ENCODE results near the gene MSANTD2. TPM values are rescaled to one million over a fixed set of nuclear protein-coding genes. Genes with fewer than 3 reads are reported as not detected.
A peak's percentile ranks its signal among the peaks of the same experiment; 100 is the strongest.

Gene MSANTD2
- total RNA-seq, 8 experiments from 2014 or later: 9.8 to 53.9 (median 14.8) TPM

GRCh38 chr11:124748100-124748418 lies 52.1 kb downstream of the MSANTD2 start:
- no peak overlapping the region for H3K27ac ChIP-seq
- peaks cover 0 to 15% of the 10 kb centered on the region in 2 donors for H3K4me1 ChIP-seq (replicated peaks in 1 of 2)
- WGBS, 10 experiments: 0 to 100% (median 45%) methylated on average over 1 to 4 of the region's 7 CpGs; no CpG with 5 or more reads in 2 of the 10 experiments
- in situ Hi-C loops (cut with MboI; ENCODE audit: low pct_unique_long_range_greater_than_20kb in 2 of 9, low sequenced_read_pairs in 9 of 9, unreplicated experiment in 9 of 9): loop anchor here in 1 of 9 experiments (5.0 kb wide), 1 partner anchor 76 kb away; the partner anchor contains the start of genes SIAE and SPA17
- ATAC-seq (replicated peaks in 6 of 8): no peak
- no peak overlapping the region for H3K4me3 ChIP-seq

- Histone ChIP-seq H3K4me1 (replicated peaks in 1 of 2) (peaks cover 0 to 12% of the 10 kb centered on the region in 2 donors), H3K27ac (no peak overlapping the region), H3K4me3 (no peak overlapping the region)
- in situ Hi-C loops (cut with MboI; ENCODE audit: low pct_unique_long_range_greater_than_20kb in 2 of 9, low sequenced_read_pairs in 9 of 9, unreplicated experiment in 9 of 9): loop anchor here in 1 of 9 experiments (5.0 kb wide), 1 partner anchor 75 kb away; the partner anchor contains the start of genes SIAE and SPA17
- ATAC-seq (replicated peaks in 6 of 8): no peak
- 17 to 100% (median 57%) methylated on average over 1 to 5 of the region's 14 CpGs; no CpG with 5 or more reads in 2 of the 10 experiments for WGBS, 10 experiments
Observed at GRCh38 chr11:124747406-124748099, 52.7 kb downstream of the MSANTD2 start.

GRCh38 chr11:124746621-124747243 lies 53.5 kb downstream of the MSANTD2 start:
- peaks cover 0 to 4% of the 10 kb centered on the region in 2 donors for H3K4me1 ChIP-seq (replicated peaks in 1 of 2)
- no peak overlapping the region for H3K27ac ChIP-seq
- 4 to 80% (median 7%) methylated on average over 1 to 22 of the region's 37 CpGs; no CpG with 5 or more reads in 4 of the 10 experiments for WGBS, 10 experiments
- peak overlapping the region; percentile 5 to 30 (median 9) for H3K4me3 ChIP-seq
- peak; percentile 64 to 92 (median 84) for ATAC-seq (replicated peaks in 6 of 8)
- in situ Hi-C loops (cut with MboI; ENCODE audit: low pct_unique_long_range_greater_than_20kb in 2 of 9, low sequenced_read_pairs in 9 of 9, unreplicated experiment in 9 of 9): loop anchor here in 1 of 9 experiments (5.0 kb wide), 1 partner anchor 74 kb away; the partner anchor contains the start of genes SIAE and SPA17

GRCh38 chr11:124745835-124746620 lies 54.2 kb downstream of the MSANTD2 start:
- Histone ChIP-seq H3K4me1 (replicated peaks in 1 of 2) (peaks cover 0 to 4% of the 10 kb centered on the region in 2 donors), H3K4me3 (peak overlapping the region; percentile 5 to 30 (median 9)), H3K27ac (no peak overlapping the region)
- in situ Hi-C loops (cut with MboI; ENCODE audit: low pct_unique_long_range_greater_than_20kb in 2 of 9, low sequenced_read_pairs in 9 of 9, unreplicated experiment in 9 of 9): loop anchor here in 1 of 9 experiments (5.0 kb wide), 1 partner anchor 74 kb away; the partner anchor contains the start of genes SIAE and SPA17
- WGBS, 10 experiments: 5 to 10% (median 9%) methylated on average over 4 to 6 of the region's 41 CpGs; no CpG with 5 or more reads in 7 of the 10 experiments
- peak in 2 of 8 experiments; percentile 20 to 21 for ATAC-seq (replicated peaks in 6 of 8)

- H3K4me1 ChIP-seq (replicated peaks in 1 of 2): peaks cover 3 to 8% of the 10 kb centered on the region in 2 donors
- no peak for ATAC-seq (replicated peaks in 6 of 8)
- in situ Hi-C loops (cut with MboI; ENCODE audit: low pct_unique_long_range_greater_than_20kb in 2 of 9, low sequenced_read_pairs in 9 of 9, unreplicated experiment in 9 of 9): loop anchor here in 1 of 9 experiments (5.0 kb wide), 1 partner anchor 73 kb away; the partner anchor contains the start of genes SIAE and SPA17
- H3K4me3 ChIP-seq: no peak overlapping the region
- 5 to 20% (median 20%) methylated on average over 1 to 4 of the region's 44 CpGs; no CpG with 5 or more reads in 7 of the 10 experiments for WGBS, 10 experiments
- H3K27ac ChIP-seq: no peak overlapping the region
Observed at GRCh38 chr11:124745270-124745834, 54.9 kb downstream of the MSANTD2 start.

GRCh38 chr11:124743050-124743449 lies 57.2 kb downstream of the MSANTD2 start:
- no peak for ATAC-seq (replicated peaks in 6 of 8)
- Histone ChIP-seq H3K4me1 (replicated peaks in 1 of 2) (peaks cover 3 to 13% of the 10 kb centered on the region in 2 donors), H3K27ac (no peak overlapping the region), H3K4me3 (no peak overlapping the region)
- in situ Hi-C loops (cut with MboI; ENCODE audit: low pct_unique_long_range_greater_than_20kb in 2 of 9, low sequenced_read_pairs in 9 of 9, unreplicated experiment in 9 of 9): no loop called here
- WGBS, 10 experiments: 30 to 80% (median 45%) methylated on average over 1 to 5 of the region's 6 CpGs; no CpG with 5 or more reads in 2 of the 10 experiments

- 0 to 67% (median 39%) methylated on average over 1 to 2 of the region's 2 CpGs; no CpG with 5 or more reads in 2 of the 10 experiments for WGBS, 10 experiments
- Histone ChIP-seq H3K4me1 (replicated peaks in 1 of 2) (peaks cover 7 to 18% of the 10 kb centered on the region in 2 donors), H3K27ac (no peak overlapping the region)
Observed at GRCh38 chr11:124742555-124742954, 57.7 kb downstream of the MSANTD2 start.

GRCh38 chr11:124740277-124740882 lies 59.8 kb downstream of the MSANTD2 start:
- peaks cover 7 to 16% of the 10 kb centered on the region in 2 donors for H3K4me1 ChIP-seq (replicated peaks in 1 of 2)
- H3K27ac ChIP-seq: no peak overlapping the region
- 0 to 8% (median 1%) methylated on average over 1 to 13 of the region's 37 CpGs; no CpG with 5 or more reads in 2 of the 10 experiments for WGBS, 10 experiments
- peak in 4 of 8 experiments; percentile 17 to 61 (median 52) for ATAC-seq (replicated peaks in 6 of 8)
- in situ Hi-C loops (cut with MboI; ENCODE audit: low pct_unique_long_range_greater_than_20kb in 2 of 9, low sequenced_read_pairs in 9 of 9, unreplicated experiment in 9 of 9): no loop called here
- H3K4me3 ChIP-seq: peak overlapping the region; percentile 45 to 67 (median 54)

More at GRCh38 chr11:124742555-124742954, 57.7 kb downstream of the MSANTD2 start:
- in situ Hi-C loops (cut with MboI; ENCODE audit: low pct_unique_long_range_greater_than_20kb in 2 of 9, low sequenced_read_pairs in 9 of 9, unreplicated experiment in 9 of 9): no loop called here
- no peak for ATAC-seq (replicated peaks in 6 of 8)
- no peak overlapping the region for H3K4me3 ChIP-seq

GRCh38 chr11:124739479-124740276 lies 60.5 kb downstream of the MSANTD2 start, which contains the start of gene NRGN:
NRGN (plus strand) TSS chr11:124739942; CDS start chr11:124740085, 143 bp downstream.
- peak; percentile 89 to 99 (median 98) for ATAC-seq (replicated peaks in 6 of 8)
- WGBS, 10 experiments: 0 to 17% (median 0%) methylated on average over 2 to 10 of the region's 59 CpGs; no CpG with 5 or more reads in 7 of the 10 experiments
- H3K4me1 ChIP-seq (replicated peaks in 1 of 2): peaks cover 7 to 16% of the 10 kb centered on the region in 2 donors
- peak within 1 kb of the TSS; percentile 45 to 67 (median 54) for H3K4me3 ChIP-seq
- no peak within 1 kb of the TSS for H3K27ac ChIP-seq
- in situ Hi-C loops (cut with MboI; ENCODE audit: low pct_unique_long_range_greater_than_20kb in 2 of 9, low sequenced_read_pairs in 9 of 9, unreplicated experiment in 9 of 9): no loop called here

GRCh38 chr11:124738713-124739478 lies 61.3 kb downstream of the MSANTD2 start:
- Histone ChIP-seq H3K4me1 (replicated peaks in 1 of 2) (peaks cover 7 to 16% of the 10 kb centered on the region in 2 donors), H3K4me3 (peak overlapping the region in 3 of 5 donors; percentile 48 to 67 (median 56)), H3K27ac (no peak overlapping the region)
- in situ Hi-C loops (cut with MboI; ENCODE audit: low pct_unique_long_range_greater_than_20kb in 2 of 9, low sequenced_read_pairs in 9 of 9, unreplicated experiment in 9 of 9): no loop called here
- ATAC-seq (replicated peaks in 6 of 8): no peak
- WGBS, 10 experiments: 50 to 100% (median 82%) methylated on average over 1 to 13 of the region's 21 CpGs; no CpG with 5 or more reads in 2 of the 10 experiments

Measured in motor neuron (in vitro differentiated cells).